Amygdala (tissue), 56 donors: ENCODE data around the gene TULP1.

Experiments
- DNase-seq, 56 donors: peaks; one replicate each; lab custom pipeline; 2025; lab: John Stamatoyannopoulos, UW

TULP1 gene

GRCh38 chr6:35487658-35488516 is 24.8 kb downstream of the TULP1 start:
- no peak for DNase-seq

- no peak for DNase-seq
These were observed 26.4 kb downstream of the TULP1 start for GRCh38 chr6:35486005-35486925.

- no peak for DNase-seq
These were observed 27.3 kb downstream of the TULP1 start for GRCh38 chr6:35485402-35485877.

GRCh38 chr6:35484921-35485392 is 27.7 kb downstream of the TULP1 start:
- no peak for DNase-seq

GRCh38 chr6:35483893-35484645 is 28.6 kb downstream of the TULP1 start:
- DNase-seq: no peak

- no peak for DNase-seq
These were observed 29.2 kb downstream of the TULP1 start for GRCh38 chr6:35483490-35483889.

- DNase-seq: no peak
These were observed 29.6 kb downstream of the TULP1 start for GRCh38 chr6:35483062-35483461.

GRCh38 chr6:35481226-35481625 is 31.5 kb downstream of the TULP1 start:
- no peak for DNase-seq

- DNase-seq: no peak
These were observed 32.5 kb downstream of the TULP1 start for GRCh38 chr6:35480176-35480575.

- DNase-seq: no peak
These were observed 34.4 kb downstream of the TULP1 start for GRCh38 chr6:35478259-35478658.

- DNase-seq: no peak
These were observed 35.0 kb downstream of the TULP1 start for GRCh38 chr6:35477551-35478179.

- DNase-seq: no peak
These were observed 35.7 kb downstream of the TULP1 start for GRCh38 chr6:35477028-35477427.

GRCh38 chr6:35476004-35476403 is 36.7 kb downstream of the TULP1 start:
- no peak for DNase-seq

- DNase-seq: no peak
These were observed 37.1 kb downstream of the TULP1 start for GRCh38 chr6:35475573-35475972.

GRCh38 chr6:35474942-35475570 is 37.6 kb downstream of the TULP1 start:
- no peak for DNase-seq

GRCh38 chr6:35474131-35474941 is 38.4 kb downstream of the TULP1 start:
- no peak for DNase-seq

- DNase-seq: no peak
These were observed 38.9 kb downstream of the TULP1 start for GRCh38 chr6:35473850-35474130.

GRCh38 chr6:35473075-35473849 is 39.4 kb downstream of the TULP1 start:
- DNase-seq: no peak
